Neural cell (in vitro differentiated cells): ENCODE data around the gene SRRD.

Experiments
- EP300 ChIP-seq: fragments of 450-650 bp; conservative IDR thresholded peaks from 2 replicates; pipeline ENCODE4 v1.6.1; 2014; ENCODE audit warnings: antibody characterized with exemption, mild to moderate bottlenecking, moderate library complexity; ENCODE audit not compliant: poor library complexity, severe bottlenecking
- EZH2 ChIP-seq: fragments of 200-600, 300-800 bp; shearing (Covaris generic), sonication (generic); IDR thresholded peaks from 2 replicates; pipeline ENCODE4 v1.6.1; 2014; ENCODE audit warnings: antibody characterized with exemption, low read length, borderline replicate concordance, mild to moderate bottlenecking; ENCODE audit not compliant: insufficient read depth, poor library complexity, severe bottlenecking
- MXI1 ChIP-seq: fragments of 450-650 bp; conservative IDR thresholded peaks from 2 replicates; pipeline ENCODE4 v1.6.1; 2014; ENCODE audit warnings: antibody characterized with exemption, mild to moderate bottlenecking; ENCODE audit not compliant: poor library complexity, severe bottlenecking
- POLR2AphosphoS5 ChIP-seq: IDR thresholded peaks from 2 replicates; pipeline ENCODE4 v1.6.1; 2012
- SMC3 ChIP-seq: fragments of 450-650 bp; conservative IDR thresholded peaks from 2 replicates; pipeline ENCODE4 v1.6.1; 2014; ENCODE audit warnings: antibody characterized with exemption, mild to moderate bottlenecking, moderate library complexity; ENCODE audit not compliant: poor library complexity
- TF ChIP-seq, protein P1 (sequence below): fragments of 450-650 bp; IDR thresholded peaks from 2 replicates; pipeline ENCODE4 v1.5.1; 2014; ENCODE audit warnings: antibody characterized with exemption, mild to moderate bottlenecking, moderate library complexity; ENCODE audit not compliant: poor library complexity, severe bottlenecking
- TF ChIP-seq, protein P2 (sequence below): IDR thresholded peaks from 2 replicates; pipeline ENCODE4 v1.6.1; 2012; ENCODE audit warnings: borderline replicate concordance

DNA sequence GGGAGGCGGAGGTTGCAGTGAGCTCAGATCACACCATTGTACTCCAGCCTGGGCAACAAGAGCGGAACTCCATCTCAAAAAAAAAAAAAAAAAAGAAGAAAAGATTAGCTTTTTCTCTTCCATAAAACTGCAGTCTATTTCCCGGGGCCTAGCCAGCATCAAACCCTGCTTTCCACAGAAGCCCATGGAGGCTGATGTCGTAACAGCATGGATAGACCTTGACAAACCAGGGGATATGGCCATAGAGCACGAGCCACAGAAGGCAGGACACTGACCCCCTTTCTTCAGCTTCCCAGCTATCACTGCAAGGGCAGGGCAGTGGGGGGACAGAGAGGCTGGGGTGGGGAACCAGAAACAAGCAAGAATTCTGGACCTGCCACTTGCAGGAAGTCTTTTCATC is 21.6 kb upstream of the SRRD start:
- no peak for TF ChIP-seq MXI1
- TF ChIP-seq, protein P1, sequence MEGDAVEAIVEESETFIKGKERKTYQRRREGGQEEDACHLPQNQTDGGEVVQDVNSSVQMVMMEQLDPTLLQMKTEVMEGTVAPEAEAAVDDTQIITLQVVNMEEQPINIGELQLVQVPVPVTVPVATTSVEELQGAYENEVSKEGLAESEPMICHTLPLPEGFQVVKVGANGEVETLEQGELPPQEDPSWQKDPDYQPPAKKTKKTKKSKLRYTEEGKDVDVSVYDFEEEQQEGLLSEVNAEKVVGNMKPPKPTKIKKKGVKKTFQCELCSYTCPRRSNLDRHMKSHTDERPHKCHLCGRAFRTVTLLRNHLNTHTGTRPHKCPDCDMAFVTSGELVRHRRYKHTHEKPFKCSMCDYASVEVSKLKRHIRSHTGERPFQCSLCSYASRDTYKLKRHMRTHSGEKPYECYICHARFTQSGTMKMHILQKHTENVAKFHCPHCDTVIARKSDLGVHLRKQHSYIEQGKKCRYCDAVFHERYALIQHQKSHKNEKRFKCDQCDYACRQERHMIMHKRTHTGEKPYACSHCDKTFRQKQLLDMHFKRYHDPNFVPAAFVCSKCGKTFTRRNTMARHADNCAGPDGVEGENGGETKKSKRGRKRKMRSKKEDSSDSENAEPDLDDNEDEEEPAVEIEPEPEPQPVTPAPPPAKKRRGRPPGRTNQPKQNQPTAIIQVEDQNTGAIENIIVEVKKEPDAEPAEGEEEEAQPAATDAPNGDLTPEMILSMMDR = no peak
- TF ChIP-seq, protein P2, sequence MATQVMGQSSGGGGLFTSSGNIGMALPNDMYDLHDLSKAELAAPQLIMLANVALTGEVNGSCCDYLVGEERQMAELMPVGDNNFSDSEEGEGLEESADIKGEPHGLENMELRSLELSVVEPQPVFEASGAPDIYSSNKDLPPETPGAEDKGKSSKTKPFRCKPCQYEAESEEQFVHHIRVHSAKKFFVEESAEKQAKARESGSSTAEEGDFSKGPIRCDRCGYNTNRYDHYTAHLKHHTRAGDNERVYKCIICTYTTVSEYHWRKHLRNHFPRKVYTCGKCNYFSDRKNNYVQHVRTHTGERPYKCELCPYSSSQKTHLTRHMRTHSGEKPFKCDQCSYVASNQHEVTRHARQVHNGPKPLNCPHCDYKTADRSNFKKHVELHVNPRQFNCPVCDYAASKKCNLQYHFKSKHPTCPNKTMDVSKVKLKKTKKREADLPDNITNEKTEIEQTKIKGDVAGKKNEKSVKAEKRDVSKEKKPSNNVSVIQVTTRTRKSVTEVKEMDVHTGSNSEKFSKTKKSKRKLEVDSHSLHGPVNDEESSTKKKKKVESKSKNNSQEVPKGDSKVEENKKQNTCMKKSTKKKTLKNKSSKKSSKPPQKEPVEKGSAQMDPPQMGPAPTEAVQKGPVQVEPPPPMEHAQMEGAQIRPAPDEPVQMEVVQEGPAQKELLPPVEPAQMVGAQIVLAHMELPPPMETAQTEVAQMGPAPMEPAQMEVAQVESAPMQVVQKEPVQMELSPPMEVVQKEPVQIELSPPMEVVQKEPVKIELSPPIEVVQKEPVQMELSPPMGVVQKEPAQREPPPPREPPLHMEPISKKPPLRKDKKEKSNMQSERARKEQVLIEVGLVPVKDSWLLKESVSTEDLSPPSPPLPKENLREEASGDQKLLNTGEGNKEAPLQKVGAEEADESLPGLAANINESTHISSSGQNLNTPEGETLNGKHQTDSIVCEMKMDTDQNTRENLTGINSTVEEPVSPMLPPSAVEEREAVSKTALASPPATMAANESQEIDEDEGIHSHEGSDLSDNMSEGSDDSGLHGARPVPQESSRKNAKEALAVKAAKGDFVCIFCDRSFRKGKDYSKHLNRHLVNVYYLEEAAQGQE = no peak
- no peak for TF ChIP-seq POLR2AphosphoS5
- no peak for TF ChIP-seq EP300
- TF ChIP-seq SMC3 = no peak
- no peak for TF ChIP-seq EZH2
